Measurements from ENCODE around the gene MAGOHB. TPM values are rescaled to one million over a fixed set of nuclear protein-coding genes. Genes with fewer than 3 reads are reported as not detected.
A peak's percentile ranks its signal among the peaks of the same experiment; 100 is the strongest.

Gene MAGOHB
- total and polyA plus RNA-seq, 2 of the 13 experiments (the other 11 are each of a cell fraction or from before 2014, with no cell fraction given) = 7.0 to 49.8 TPM

DNA sequence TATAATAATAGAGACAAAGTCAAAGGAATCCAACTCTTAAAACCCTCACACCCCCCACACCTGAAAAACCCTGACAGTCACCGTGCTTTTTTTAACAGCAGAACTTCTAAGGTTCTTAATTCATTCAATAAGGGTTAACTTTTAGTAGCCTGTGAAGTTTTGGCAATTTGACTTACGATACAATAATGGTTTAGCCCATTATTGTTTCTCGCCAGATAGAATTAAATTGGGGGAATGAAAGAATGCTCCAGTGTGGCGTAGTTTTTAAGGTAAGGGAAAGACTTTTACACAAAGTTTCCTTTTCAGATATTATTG is 604 bp upstream of the MAGOHB start (continued):
- TF ChIP-seq, protein P1, sequence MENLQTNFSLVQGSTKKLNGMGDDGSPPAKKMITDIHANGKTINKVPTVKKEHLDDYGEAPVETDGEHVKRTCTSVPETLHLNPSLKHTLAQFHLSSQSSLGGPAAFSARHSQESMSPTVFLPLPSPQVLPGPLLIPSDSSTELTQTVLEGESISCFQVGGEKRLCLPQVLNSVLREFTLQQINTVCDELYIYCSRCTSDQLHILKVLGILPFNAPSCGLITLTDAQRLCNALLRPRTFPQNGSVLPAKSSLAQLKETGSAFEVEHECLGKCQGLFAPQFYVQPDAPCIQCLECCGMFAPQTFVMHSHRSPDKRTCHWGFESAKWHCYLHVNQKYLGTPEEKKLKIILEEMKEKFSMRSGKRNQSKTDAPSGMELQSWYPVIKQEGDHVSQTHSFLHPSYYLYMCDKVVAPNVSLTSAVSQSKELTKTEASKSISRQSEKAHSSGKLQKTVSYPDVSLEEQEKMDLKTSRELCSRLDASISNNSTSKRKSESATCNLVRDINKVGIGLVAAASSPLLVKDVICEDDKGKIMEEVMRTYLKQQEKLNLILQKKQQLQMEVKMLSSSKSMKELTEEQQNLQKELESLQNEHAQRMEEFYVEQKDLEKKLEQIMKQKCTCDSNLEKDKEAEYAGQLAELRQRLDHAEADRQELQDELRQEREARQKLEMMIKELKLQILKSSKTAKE (CRISPR knock-in tag; IDR thresholded peaks at IDR 0.05; ENCODE audit: borderline replicate concordance) = no peak
- no peak for TF ChIP-seq JUNB (CRISPR knock-in tag; IDR thresholded peaks at IDR 0.05; ENCODE audit: borderline replicate concordance)
- no peak for TF ChIP-seq ZNF17 (CRISPR knock-in tag; IDR thresholded peaks at IDR 0.05)
- TF ChIP-seq SYNCRIP (IDR thresholded peaks at IDR 0.05; ENCODE audit: insufficient read depth, low read depth, low read length) = no peak
- TF ChIP-seq NFRKB (IDR thresholded peaks at IDR 0.05) = no peak

DNA sequence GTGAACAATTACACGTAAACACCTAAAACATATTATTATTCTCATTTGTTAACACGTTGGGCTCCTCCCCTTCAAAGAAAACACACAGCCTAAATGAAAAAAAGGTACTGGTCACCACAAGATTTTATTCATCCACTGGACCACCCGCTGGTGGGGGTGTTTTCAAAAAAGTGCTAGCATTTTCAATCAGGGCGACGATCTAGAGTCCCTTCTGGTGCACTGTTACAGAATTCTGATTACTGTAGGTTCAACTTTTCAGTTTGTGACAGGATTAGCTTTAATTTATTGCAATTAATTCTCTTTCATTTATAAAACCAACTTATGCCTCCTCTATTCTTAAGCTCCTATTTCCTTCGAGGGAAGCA is 443 bp downstream of the MAGOHB start:
- ATAC-seq (peak; percentile 9; the same call in 2 of the 3 replicates), FAIRE-seq (no peak), DNase-seq (ENCODE audit: low spot score) (no peak)
- H3K79me2 ChIP-seq (ENCODE audit: insufficient read depth, low read length) = peaks cover 20% of the 10 kb centered on the region
- in situ Hi-C loops (cut with HindIII; ENCODE audit: extremely low pct_ligation_motif_present, low pct_unique_long_range_greater_than_20kb) = no loop called here
- TSS peak; percentile 85 for BruUV-seq (replicated peaks)
- WGBS (ENCODE audit: low lambda C conversion rate) = 0% methylated on average over 6 of the region's 6 CpGs
- intact Hi-C loops (cut with micrococcal nuclease; ENCODE audit: unreplicated experiment) = loop anchor here (1.0 kb wide), 1 partner anchor 401 kb away; the partner anchor contains the start of gene GABARAPL1
- ChIA-PET POLR2A (no interaction called here), CTCF (ENCODE audit: low intra/inter-chr PET ratio, low total read pairs) (no interaction called here)
- no peaks in the 10 kb centered on the region for H4K20me1 ChIP-seq (ENCODE audit: insufficient read depth, low read length)
- H3K27ac ChIP-seq (ENCODE audit: extremely low read length, insufficient read depth, low read length) = peak overlapping the region; percentile 86
- peak overlapping the region; percentile 89 to 97 (median 90) for H3K4me3 ChIP-seq (replicated peaks in 1 of 3; ENCODE audit: insufficient read depth in 1 of 3, low read depth in 2 of 3, low read length in 3 of 3)
- no peaks in the 10 kb centered on the region; a peak in 1 of 5 replicates for H3K36me3 ChIP-seq (replicated peaks in 1 of 2; ENCODE audit: control insufficient read depth in 1 of 2, insufficient read depth in 2 of 2, low read length in 2 of 2)
- H3K4me1 ChIP-seq (ENCODE audit: insufficient read depth, low read length) = peaks cover 26% of the 10 kb centered on the region
- peak overlapping the region; percentile 67 for H3K4me2 ChIP-seq (ENCODE audit: low read depth, low read length)
- H3K9me3 ChIP-seq (ENCODE audit: low read length) = no peaks in the 10 kb centered on the region
- peak overlapping the region; percentile 4 for H2AFZ ChIP-seq (ENCODE audit: low read length)
- peak overlapping the region; percentile 97 for H3K9ac ChIP-seq (ENCODE audit: insufficient read depth, low read depth, low read length)
- no peaks in the 10 kb centered on the region; a peak in 1 of 5 replicates for H3K27me3 ChIP-seq (ENCODE audit: control insufficient read depth in 1 of 2, insufficient read depth in 2 of 2, low read length in 2 of 2)
- TF ChIP-seq MTF1 (CRISPR knock-in tag; IDR thresholded peaks at IDR 0.05) (no peak), ZNF264 (CRISPR knock-in tag; IDR thresholded peaks at IDR 0.05) (no peak), ZBTB42 (CRISPR knock-in tag; IDR thresholded peaks at IDR 0.05) (no peak), PRDM15 (CRISPR knock-in tag; IDR thresholded peaks at IDR 0.05) (no peak), ZNF772 (CRISPR knock-in tag; IDR thresholded peaks at IDR 0.05) (no peak), DNMT1 (CRISPR knock-in tag; IDR thresholded peaks at IDR 0.05) (0 out of 2 replicates have a peak, but pooled peaks have one; percentile 5)
- TF ChIP-seq, protein P2, sequence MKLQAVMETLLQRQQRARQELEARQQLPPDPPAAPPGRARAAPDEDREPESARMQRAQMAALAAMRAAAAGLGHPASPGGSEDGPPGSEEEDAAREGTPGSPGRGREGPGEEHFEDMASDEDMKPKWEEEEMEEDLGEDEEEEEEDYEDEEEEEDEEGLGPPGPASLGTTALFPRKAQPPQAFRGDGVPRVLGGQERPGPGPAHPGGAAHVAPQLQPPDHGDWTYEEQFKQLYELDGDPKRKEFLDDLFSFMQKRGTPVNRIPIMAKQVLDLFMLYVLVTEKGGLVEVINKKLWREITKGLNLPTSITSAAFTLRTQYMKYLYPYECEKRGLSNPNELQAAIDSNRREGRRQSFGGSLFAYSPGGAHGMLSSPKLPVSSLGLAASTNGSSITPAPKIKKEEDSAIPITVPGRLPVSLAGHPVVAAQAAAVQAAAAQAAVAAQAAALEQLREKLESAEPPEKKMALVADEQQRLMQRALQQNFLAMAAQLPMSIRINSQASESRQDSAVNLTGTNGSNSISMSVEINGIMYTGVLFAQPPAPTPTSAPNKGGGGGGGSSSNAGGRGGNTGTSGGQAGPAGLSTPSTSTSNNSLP (IDR thresholded peaks at IDR 0.05; ENCODE audit: low read depth, low read length) = 0 out of 2 replicates have a peak, but pooled peaks have one; percentile 5

Measured in HepG2 (cell line).